Upper lobe of left lung (tissue), 6 donors: Measurements from ENCODE around the gene HECTD3. TPM values are rescaled to one million over a fixed set of nuclear protein-coding genes. Genes with fewer than 3 reads are reported as not detected.

ENCODE experiments used
- total RNA-seq, 6 donors: library from RNA; depleted of rRNA in 4 of 6; stranded (reverse); fragments of >200 nt in 4 of 6; gene quantifications; one replicate each; pipeline versions ENCODE4 v1.1.0 to v1.2.1, GENCODE V29; 2016 to 2021
- donor health status: DM: no; HTN: no; CAD: no; lungs with moderate emphysema.
- donor health status: DM: no; HTN: yes; CAD: no; lungs with severe emphysema.

Gene HECTD3
- total RNA-seq, 6 donors from 2014 or later: 30.6 to 116 (median 51.2) TPM

Other genes starting within 250 kb of the HECTD3 start
- 1,000 to 10,000 TPM in 4 of 6 donors, 100 to 1,000 TPM in 2; 507 to 1,439 (median 1,183) TPM for gene RPS8, start 235.8 kb downstream of the HECTD3 start, total RNA-seq
- 1 to 10 TPM in 3 of 6 donors, under 1 TPM in 3; 0.30 to 9.1 (median 0.81) TPM for gene BEST4, start 223.2 kb downstream of the HECTD3 start, total RNA-seq
- gene PLK3, start 210.9 kb downstream of the HECTD3 start, total RNA-seq: 10 to 100 TPM; 24.9 to 72.4 (median 49.6) TPM
- 10 to 100 TPM in 4 of 6 donors, 1 to 10 TPM in 2; 1.2 to 38.8 (median 10.9) TPM for gene DYNLT4, start 204.0 kb downstream of the HECTD3 start, total RNA-seq
- gene BTBD19, start 202.8 kb downstream of the HECTD3 start, total RNA-seq: 10 to 100 TPM in 4 of 6 donors, 1 to 10 TPM in 2; 5.1 to 63.9 (median 17.8) TPM
- gene PTCH2, start 168.1 kb downstream of the HECTD3 start, total RNA-seq: 1 to 10 TPM in 2 of 6 donors, under 1 TPM in 4; 0.30 to 1.4 (median 0.82) TPM
- 10 to 100 TPM; 16.8 to 23.5 (median 21.8) TPM for gene EIF2B3, start 24.7 kb downstream of the HECTD3 start, total RNA-seq
- gene UROD, start 930 bp upstream of the HECTD3 start, total RNA-seq: 10 to 100 TPM; 38.6 to 76.3 (median 63.3) TPM
- 1 to 10 TPM; 2.0 to 6.3 (median 3.2) TPM for gene ZSWIM5, start 195.3 kb upstream of the HECTD3 start, total RNA-seq